ENCODE data around the gene ARVCF. TPM values are rescaled to one million over a fixed set of nuclear protein-coding genes. Genes with fewer than 3 reads are reported as not detected.
"Not testable (repeated sequence)": the region's sequence is repeated elsewhere in the genome, so short reads cannot be mapped to it uniquely, and the experiment has no call there.

The ARVCF gene
- total RNA-seq, 4 donors from 2014 or later = 25.2 to 53.7 (median 38.1) TPM

DNA sequence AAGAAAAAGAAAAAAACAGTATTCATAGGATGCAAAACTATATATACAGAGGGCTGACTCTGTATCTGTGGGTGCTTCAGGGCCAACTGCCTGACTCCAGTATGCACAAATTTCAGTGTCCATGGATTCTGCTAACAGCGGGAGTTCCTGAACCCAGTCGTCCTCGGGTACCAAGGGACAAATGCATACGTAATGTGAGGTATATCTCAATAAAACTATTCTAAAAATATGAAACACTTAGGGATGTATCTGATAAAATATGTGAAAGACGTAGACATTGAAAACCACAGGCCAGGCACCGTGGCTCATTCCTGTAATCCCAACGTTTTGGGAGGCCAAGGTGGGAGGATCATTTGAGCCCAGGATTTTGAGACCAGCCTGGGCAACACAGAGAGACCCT lies 88.9 kb downstream of the ARVCF start:
- 89% methylated on average over 7 of the region's 7 CpGs for WGBS, 2 donors
- intact Hi-C loops (cut with DNase I; ENCODE audit: low total_unique reads) = no loop called here

GRCh38 chr22:19926028-19926427 lies 90.6 kb downstream of the ARVCF start:
- DNase-seq (ENCODE audit: low spot score in 2 of 2); intact Hi-C loops (cut with DNase I; ENCODE audit: low total_unique reads); H3K4me3 ChIP-seq (ENCODE audit: low read depth, poor library complexity, severe bottlenecking): not testable (repeated sequence)
- WGBS, 2 donors = 83 to 86% methylated on average over 11 of the region's 11 CpGs

More for the DNA sequence above, 88.9 kb downstream of the ARVCF start:
- TF ChIP-seq POLR2A (IDR thresholded peaks at IDR 0.05) = no peak
- TF ChIP-seq CTCF (IDR thresholded peaks at IDR 0.05) = no peak
- no peak for DNase-seq (ENCODE audit: low spot score in 2 of 2)
- no peak overlapping the region for H3K4me3 ChIP-seq (ENCODE audit: low read depth, poor library complexity, severe bottlenecking)

- no peak for DNase-seq (ENCODE audit: low spot score in 2 of 2)
- H3K4me3 ChIP-seq (ENCODE audit: low read depth, poor library complexity, severe bottlenecking) = no peak overlapping the region
- no peak for TF ChIP-seq POLR2A (IDR thresholded peaks at IDR 0.05)
- no peak for TF ChIP-seq CTCF (IDR thresholded peaks at IDR 0.05)
- 88 to 89% methylated on average over 12 of the region's 12 CpGs for WGBS, 2 donors
- intact Hi-C loops (cut with DNase I; ENCODE audit: low total_unique reads) = no loop called here
Observed at GRCh38 chr22:19923914-19924513, 92.6 kb downstream of the ARVCF start.

DNA sequence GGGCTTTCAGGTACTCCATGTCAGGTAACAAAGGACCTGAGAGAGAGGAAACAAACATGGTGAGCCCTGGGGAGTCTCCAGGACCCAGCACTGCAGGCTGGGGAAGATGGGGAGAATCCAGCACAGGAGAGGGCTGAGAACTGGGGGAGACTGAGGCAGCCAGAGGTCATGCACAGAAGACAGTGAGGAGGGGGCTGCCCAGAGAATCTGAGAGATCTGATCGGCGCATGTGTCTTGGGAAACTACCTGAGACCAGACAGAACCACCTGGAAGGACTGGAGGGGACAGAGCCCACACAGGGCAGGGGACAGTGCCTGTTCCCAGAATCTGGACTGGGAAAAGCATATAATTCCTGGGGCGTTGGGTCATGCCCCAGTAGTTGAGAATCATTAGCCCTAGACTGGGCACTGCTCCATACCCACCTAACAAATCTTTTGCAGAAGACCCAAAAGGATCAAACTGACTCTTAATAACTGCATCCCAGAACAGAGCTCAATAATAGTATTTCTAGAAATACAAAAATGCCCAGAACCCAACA lies 95.0 kb downstream of the ARVCF start:
- TF ChIP-seq POLR2A (IDR thresholded peaks at IDR 0.05) (no peak), CTCF (IDR thresholded peaks at IDR 0.05) (no peak)
- WGBS, 2 donors = 65 to 74% methylated on average over 3 of the region's 3 CpGs
- DNase-seq (ENCODE audit: low spot score in 2 of 2) = no peak
- H3K4me3 ChIP-seq (ENCODE audit: low read depth, poor library complexity, severe bottlenecking) = no peak overlapping the region
- intact Hi-C loops (cut with DNase I; ENCODE audit: low total_unique reads) = no loop called here

MicroRNA genes within 50 kb of the gene (microRNA counts, 767-probe panel; counts per million panel counts)
- 0 to 358 counts per million in 2 donors for microRNA hsa-miR-185-5p

Small RNA genes within 50 kb of the gene (microRNA-seq; reads per million reads assigned to microRNA genes)
- gene MIR185 (ENCODE audit: borderline number of aligned reads in 1 of 2, borderline replicate concordance in 2 of 2) (404 to 426 reads per million in 2 donors), gene MIR4761 (ENCODE audit: borderline number of aligned reads in 1 of 2, borderline replicate concordance in 2 of 2) (0 reads per million in 2 donors)

Other genes starting within 250 kb of the ARVCF start
- 10 to 100 TPM; 10.0 to 16.2 (median 11.2) TPM for gene GNB1L, start 161.9 kb downstream of the ARVCF start, total RNA-seq
- gene RTL10, start 161.9 kb downstream of the ARVCF start, total RNA-seq = 10 to 100 TPM; 24.5 to 28.0 (median 27.1) TPM
- gene COMT, start 75.1 kb downstream of the ARVCF start, total RNA-seq = 100 to 1,000 TPM; 224 to 306 (median 272) TPM
- gene TXNRD2, start 75.0 kb downstream of the ARVCF start, total RNA-seq = 10 to 100 TPM; 10.9 to 16.8 (median 15.2) TPM
- 10 to 100 TPM; 12.4 to 36.1 (median 19.8) TPM for gene TANGO2, start 4.3 kb upstream of the ARVCF start, total RNA-seq
- 10 to 100 TPM; 14.8 to 28.2 (median 21.8) TPM for gene DGCR8, start 63.4 kb upstream of the ARVCF start, total RNA-seq
- gene RANBP1, start 99.3 kb upstream of the ARVCF start, total RNA-seq = 100 to 1,000 TPM; 104 to 159 (median 119) TPM
- gene TRMT2A, start 100.4 kb upstream of the ARVCF start, total RNA-seq = 10 to 100 TPM; 41.6 to 97.5 (median 52.8) TPM
- 10 to 100 TPM; 17.8 to 30.0 (median 26.1) TPM for gene ZDHHC8, start 115.0 kb upstream of the ARVCF start, total RNA-seq
- gene CCDC188, start 134.2 kb upstream of the ARVCF start, total RNA-seq = 1 to 10 TPM in 2 of 4 donors, under 1 TPM in 1, not detected in 1; 0.16 to 2.1 (median 1.7) TPM